GM12875 (cell line): ENCODE results near the gene BLVRB.

Experiments used
- H3K4me3 ChIP-seq: one replicate; pipeline ENCODE4 v1.5.1; 2011; ENCODE audit warnings: low read depth, low read length, control low read depth
- TF ChIP-seq, protein P1 (sequence below): IDR thresholded peaks from 2 replicates; pipeline ENCODE4 v1.5.1; 2011; ENCODE audit warnings: low read depth, mild to moderate bottlenecking, control low read depth, inconsistent platforms, low read length, moderate library complexity, borderline replicate concordance; ENCODE audit not compliant: insufficient read depth

BLVRB gene

DNA sequence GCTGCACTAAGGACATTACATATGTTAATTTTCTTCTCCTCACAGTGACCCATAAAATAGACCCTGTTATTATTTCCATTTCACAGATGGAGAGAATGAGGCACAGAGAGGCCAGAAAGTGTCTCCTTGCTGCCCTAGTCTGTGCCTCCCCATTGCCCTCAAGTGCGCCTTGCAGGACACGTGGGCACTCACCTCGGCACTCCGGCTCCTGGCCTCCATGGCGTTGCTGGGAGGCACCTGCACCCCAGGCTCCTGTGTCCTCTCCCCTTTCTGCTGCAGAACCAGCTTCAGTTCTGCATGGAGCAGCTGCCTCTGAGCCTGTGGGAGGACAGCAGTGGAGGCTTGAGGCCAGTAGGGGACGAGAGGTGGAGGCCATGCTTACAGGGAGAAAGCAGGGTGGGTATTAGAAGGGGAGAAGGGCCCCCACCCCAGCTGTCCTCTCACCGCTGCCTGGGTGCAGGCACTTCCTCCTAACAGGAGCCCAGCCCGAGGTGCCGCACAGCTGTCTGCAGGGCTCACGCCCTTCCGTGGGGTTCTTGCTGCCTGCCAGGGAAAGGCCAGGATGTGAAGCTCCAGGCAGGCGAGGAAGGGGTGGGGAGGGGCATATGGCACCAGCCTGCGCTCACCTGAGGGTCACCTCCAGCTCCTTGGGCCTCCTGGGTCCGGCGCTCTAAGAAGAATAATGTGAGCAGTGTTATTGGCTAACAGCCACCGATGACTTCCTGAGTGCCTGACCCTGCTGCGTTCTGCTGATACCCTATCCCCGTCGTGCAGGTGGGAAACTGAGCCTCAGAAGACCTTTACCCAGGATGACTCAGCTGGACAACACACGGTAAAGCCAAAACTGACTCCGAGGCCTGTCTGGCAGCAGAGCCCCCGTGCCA, 57.6 kb downstream of the BLVRB start:
- TF ChIP-seq, protein P1, sequence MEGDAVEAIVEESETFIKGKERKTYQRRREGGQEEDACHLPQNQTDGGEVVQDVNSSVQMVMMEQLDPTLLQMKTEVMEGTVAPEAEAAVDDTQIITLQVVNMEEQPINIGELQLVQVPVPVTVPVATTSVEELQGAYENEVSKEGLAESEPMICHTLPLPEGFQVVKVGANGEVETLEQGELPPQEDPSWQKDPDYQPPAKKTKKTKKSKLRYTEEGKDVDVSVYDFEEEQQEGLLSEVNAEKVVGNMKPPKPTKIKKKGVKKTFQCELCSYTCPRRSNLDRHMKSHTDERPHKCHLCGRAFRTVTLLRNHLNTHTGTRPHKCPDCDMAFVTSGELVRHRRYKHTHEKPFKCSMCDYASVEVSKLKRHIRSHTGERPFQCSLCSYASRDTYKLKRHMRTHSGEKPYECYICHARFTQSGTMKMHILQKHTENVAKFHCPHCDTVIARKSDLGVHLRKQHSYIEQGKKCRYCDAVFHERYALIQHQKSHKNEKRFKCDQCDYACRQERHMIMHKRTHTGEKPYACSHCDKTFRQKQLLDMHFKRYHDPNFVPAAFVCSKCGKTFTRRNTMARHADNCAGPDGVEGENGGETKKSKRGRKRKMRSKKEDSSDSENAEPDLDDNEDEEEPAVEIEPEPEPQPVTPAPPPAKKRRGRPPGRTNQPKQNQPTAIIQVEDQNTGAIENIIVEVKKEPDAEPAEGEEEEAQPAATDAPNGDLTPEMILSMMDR: no peak
- H3K4me3 ChIP-seq: no peak overlapping the region

- H3K4me3 ChIP-seq: peak overlapping the region; percentile 51
- TF ChIP-seq, protein P1: no peak
Observed at GRCh38 chr19:40403262-40403984, 62.1 kb downstream of the BLVRB start.

DNA sequence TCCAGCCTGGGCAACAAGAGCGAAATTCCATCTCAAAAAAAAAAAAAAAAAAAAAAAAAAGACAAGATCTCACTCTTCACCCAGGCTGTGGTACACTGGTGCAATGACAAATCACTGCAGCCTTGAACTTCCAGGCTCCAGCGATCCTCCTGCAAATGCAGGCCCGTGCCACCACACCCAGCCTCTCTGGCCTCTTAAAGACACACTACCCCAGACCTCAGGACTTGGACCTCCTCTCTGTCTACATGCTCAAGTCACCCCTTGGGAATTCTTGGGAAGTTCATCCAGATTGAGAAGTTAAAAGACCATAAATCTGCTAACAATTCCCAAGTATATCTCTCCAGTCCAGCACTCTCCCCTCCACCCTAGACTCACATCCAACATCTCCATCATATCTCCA, 65.0 kb downstream of the BLVRB start:
- TF ChIP-seq, protein P1: no peak
- H3K4me3 ChIP-seq: no peak overlapping the region

DNA sequence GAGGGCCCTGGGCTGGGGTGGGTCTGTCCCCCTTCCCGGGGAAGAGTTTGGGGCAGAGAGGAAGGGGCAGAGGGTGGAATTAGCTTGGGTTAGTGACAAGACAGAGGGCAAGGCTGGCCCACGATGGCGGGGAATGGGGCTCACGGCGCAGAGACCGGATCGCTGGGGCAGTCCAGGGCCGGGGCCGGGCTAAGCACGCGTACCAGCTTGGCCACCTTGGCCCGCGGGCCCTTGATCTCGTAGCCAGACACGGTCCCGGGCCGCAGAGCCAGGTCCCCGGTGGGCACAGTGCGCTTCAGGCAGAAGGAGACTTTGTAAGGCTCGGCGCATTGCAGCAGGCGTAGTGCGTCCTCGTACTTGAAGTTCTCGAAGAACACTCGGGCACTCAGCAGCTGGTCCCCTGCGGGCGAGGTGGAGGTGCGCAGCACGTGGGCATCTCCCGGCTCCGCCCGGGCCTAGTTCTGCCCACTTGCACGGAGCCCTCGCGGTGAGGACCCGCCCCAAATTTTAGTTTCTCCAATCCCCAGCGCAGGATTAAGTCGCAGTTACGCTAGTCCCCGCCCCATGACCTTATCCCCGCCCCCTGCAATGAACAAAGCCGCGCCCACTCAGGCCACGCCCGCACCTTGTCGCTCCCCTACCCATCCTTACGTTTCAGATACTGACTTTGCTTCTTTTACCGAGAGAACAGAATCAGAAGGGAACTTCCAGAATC, 67.0 kb downstream of the BLVRB start:
- TF ChIP-seq, protein P1: no peak
- H3K4me3 ChIP-seq: no peak overlapping the region
